GM19099 (cell line): ENCODE data around the gene TRIO.

Experiments
- POLR2A ChIP-seq: IDR thresholded peaks from 3 replicates; pipeline ENCODE4 v1.6.1; 2011; ENCODE audit warnings: low read depth; ENCODE audit not compliant: insufficient read length; ENCODE audit errors: extremely low read depth

TRIO gene

GRCh38 chr5:14475045-14475444 is 331.9 kb downstream of the TRIO start:
- no peak for TF ChIP-seq POLR2A

GRCh38 chr5:14476786-14477435 is 333.8 kb downstream of the TRIO start:
- no peak for TF ChIP-seq POLR2A

GRCh38 chr5:14479143-14479696 is 336.1 kb downstream of the TRIO start:
- TF ChIP-seq POLR2A = no peak

GRCh38 chr5:14481349-14481748 is 338.2 kb downstream of the TRIO start:
- no peak for TF ChIP-seq POLR2A

GRCh38 chr5:14482085-14482484 is 338.9 kb downstream of the TRIO start:
- no peak for TF ChIP-seq POLR2A

- no peak for TF ChIP-seq POLR2A
Measured at GRCh38 chr5:14483504-14484157, 340.5 kb downstream of the TRIO start.

GRCh38 chr5:14486486-14486885 is 343.3 kb downstream of the TRIO start:
- TF ChIP-seq POLR2A = no peak

GRCh38 chr5:14486996-14487896 is 344.1 kb downstream of the TRIO start:
- TF ChIP-seq POLR2A = no peak

GRCh38 chr5:14487897-14488570 is 344.9 kb downstream of the TRIO start:
- TF ChIP-seq POLR2A = no peak

- TF ChIP-seq POLR2A = no peak
Measured at GRCh38 chr5:14488709-14489108, 345.6 kb downstream of the TRIO start.

GRCh38 chr5:14489643-14490042 is 346.5 kb downstream of the TRIO start:
- TF ChIP-seq POLR2A = no peak

- no peak for TF ChIP-seq POLR2A
Measured at GRCh38 chr5:14490309-14490711, 347.2 kb downstream of the TRIO start.

- no peak for TF ChIP-seq POLR2A
Measured at GRCh38 chr5:14491015-14491915, 348.1 kb downstream of the TRIO start.

GRCh38 chr5:14492331-14492964 is 349.3 kb downstream of the TRIO start:
- no peak for TF ChIP-seq POLR2A

- no peak for TF ChIP-seq POLR2A
Measured at GRCh38 chr5:14495301-14495700, 352.2 kb downstream of the TRIO start.
